WTC11 (cell line): ENCODE data around the gene KCNK17. TPM values are rescaled to one million over a fixed set of nuclear protein-coding genes. Genes with fewer than 3 reads are reported as not detected.

Source experiments
- ATAC-seq: fragments of 200-7000 bp; cut with Tn5 transposase; 2 replicates; pipeline ENCODE4 v1.10.0; 2021; ENCODE audit warnings: mild to moderate bottlenecking, moderate library complexity
- CTCF ChIA-PET: fragments of 300-600 bp; sonication (Branson Sonifier 250); formaldehyde crosslinking; loops from one replicate; lab custom pipeline; 2021; ENCODE audit warnings: antibody characterized with exemption; lab: Charles Lee
- POLR2A ChIA-PET: fragments of 350-600 bp; sonication (Branson Sonifier 250); formaldehyde crosslinking; loops from one replicate; lab custom pipeline; 2021; ENCODE audit warnings: antibody characterized with exemption; lab: Charles Lee
- DNase-seq: peaks from one replicate; pipeline ENCODE4 v3.0.0; 2021; ENCODE audit warnings: low spot score
- H3K27ac Mint-ChIP-seq: 2 replicates; pipeline ENCODE4 v1.8.0; 2021; ENCODE audit warnings: mixed read lengths
- H3K27me3 Mint-ChIP-seq: 2 replicates; pipeline ENCODE4 v1.8.0; 2021; ENCODE audit warnings: low read depth, mild to moderate bottlenecking, moderate library complexity, mixed read lengths
- H3K36me3 Mint-ChIP-seq: 2 replicates; pipeline ENCODE4 v1.8.0; 2021; ENCODE audit warnings: mixed read lengths
- H3K4me1 Mint-ChIP-seq: 2 replicates; pipeline ENCODE4 v1.8.0; 2022; ENCODE audit warnings: mixed read lengths
- H3K4me3 Mint-ChIP-seq: 2 replicates; pipeline ENCODE4 v1.8.0; 2021; ENCODE audit warnings: mild to moderate bottlenecking, moderate library complexity, mixed read lengths
- H3K9me3 Mint-ChIP-seq: 2 replicates; pipeline ENCODE4 v1.8.0; 2021; ENCODE audit warnings: mixed read lengths
- AR ChIP-seq: fragments of 250-450 bp; sonication (Bioruptor Pico); IDR thresholded peaks from 2 replicates; pipeline ENCODE4 v1.9.0; 2021; ENCODE audit warnings: mild to moderate bottlenecking
- CREB1 ChIP-seq: sonication (generic); formaldehyde crosslinking; IDR thresholded peaks from 2 replicates; pipeline ENCODE4 v1.8.0; 2023; ENCODE audit warnings: mild to moderate bottlenecking, missing genetic modification reagents
- CTCF ChIP-seq: fragments of 200-600 bp; IDR thresholded peaks from 2 replicates; pipeline ENCODE4 v1.8.0; 2022; ENCODE audit warnings: antibody characterized with exemption
- E2F1 ChIP-seq: sonication (generic); formaldehyde crosslinking; IDR thresholded peaks from 2 replicates; pipeline ENCODE4 v1.8.0; 2022; ENCODE audit warnings: mild to moderate bottlenecking, missing genetic modification reagents
- ELF4 ChIP-seq: sonication (generic); formaldehyde crosslinking; IDR thresholded peaks from 2 replicates; pipeline ENCODE4 v1.8.1; 2022; ENCODE audit warnings: low read depth, mild to moderate bottlenecking, moderate library complexity, missing genetic modification reagents
- EMX1 ChIP-seq: fragments of 250-450 bp; sonication (Bioruptor Pico); IDR thresholded peaks from 2 replicates; pipeline ENCODE4 v1.8.0; 2021; ENCODE audit warnings: mild to moderate bottlenecking
- ETV6 ChIP-seq: sonication (generic); formaldehyde crosslinking; IDR thresholded peaks from 2 replicates; pipeline ENCODE4 v1.8.1; 2022; ENCODE audit warnings: mild to moderate bottlenecking, missing genetic modification reagents
- FOXP1 ChIP-seq: sonication (generic); formaldehyde crosslinking; IDR thresholded peaks from 2 replicates; pipeline ENCODE4 v1.8.0; 2022; ENCODE audit warnings: missing genetic modification reagents, mild to moderate bottlenecking, moderate library complexity, borderline replicate concordance
- HMGXB4 ChIP-seq: sonication (generic); formaldehyde crosslinking; IDR thresholded peaks from 2 replicates; pipeline ENCODE4 v1.8.1; 2023; ENCODE audit warnings: mild to moderate bottlenecking, moderate library complexity, missing genetic modification reagents
- IRF2 ChIP-seq: sonication (generic); formaldehyde crosslinking; IDR thresholded peaks from 2 replicates; pipeline ENCODE4 v1.8.0; 2022; ENCODE audit warnings: low read depth, missing genetic modification reagents, borderline replicate concordance
- MLX ChIP-seq: sonication (generic); formaldehyde crosslinking; IDR thresholded peaks from 2 replicates; pipeline ENCODE4 v1.8.1; 2023; ENCODE audit warnings: mild to moderate bottlenecking, missing genetic modification reagents, moderate library complexity
- PREB ChIP-seq: sonication (generic); formaldehyde crosslinking; IDR thresholded peaks from 2 replicates; pipeline ENCODE4 v1.8.1; 2022; ENCODE audit warnings: mild to moderate bottlenecking, missing genetic modification reagents, moderate library complexity, borderline replicate concordance
- RELA ChIP-seq: sonication (generic); formaldehyde crosslinking; IDR thresholded peaks from 2 replicates; pipeline ENCODE4 v1.8.1; 2022; ENCODE audit warnings: missing genetic modification reagents, mild to moderate bottlenecking, borderline replicate concordance
- SMAD4 ChIP-seq: sonication (generic); formaldehyde crosslinking; IDR thresholded peaks from 2 replicates; pipeline ENCODE4 v1.8.0; 2022; ENCODE audit warnings: mild to moderate bottlenecking, missing genetic modification reagents
- STAT6 ChIP-seq: sonication (generic); formaldehyde crosslinking; conservative IDR thresholded peaks from 2 replicates; pipeline ENCODE4 v1.8.1; 2023; ENCODE audit warnings: mild to moderate bottlenecking, low read depth, missing genetic modification reagents, moderate library complexity
- TCF7 ChIP-seq: sonication (generic); formaldehyde crosslinking; IDR thresholded peaks from 2 replicates; pipeline ENCODE4 v1.8.0; 2022; ENCODE audit warnings: mild to moderate bottlenecking, low read depth, missing genetic modification reagents, moderate library complexity
- TP53 ChIP-seq: sonication (generic); formaldehyde crosslinking; IDR thresholded peaks from 2 replicates; pipeline ENCODE4 v1.8.1; 2023; ENCODE audit warnings: mild to moderate bottlenecking, missing genetic modification reagents
- ZNF263 ChIP-seq: sonication (generic); formaldehyde crosslinking; IDR thresholded peaks from 2 replicates; pipeline ENCODE4 v1.8.1; 2022; ENCODE audit warnings: low read depth, mild to moderate bottlenecking, moderate library complexity, missing genetic modification reagents
- ZNF512 ChIP-seq: sonication (generic); formaldehyde crosslinking; IDR thresholded peaks from 2 replicates; pipeline ENCODE4 v1.8.1; 2022; ENCODE audit warnings: missing genetic modification reagents, borderline replicate concordance
- ZSCAN18 ChIP-seq: fragments of 250-450 bp; sonication (Bioruptor Pico); IDR thresholded peaks from 2 replicates; pipeline ENCODE4 v2.1.2; 2022; ENCODE audit warnings: mild to moderate bottlenecking, moderate library complexity
- total RNA-seq: library from RNA; stranded (reverse); gene quantifications from 3 replicates; pipeline ENCODE4 v1.2.3, GENCODE V29; 2021

The KCNK17 gene
- total RNA-seq, 1 experiment from 2014 or later = 2.1 TPM

- CTCF ChIA-PET = interaction anchor here (0.8 to 1.5 kb wide), 2 partner anchors 18 to 28 kb away, joined by 4 to 7 read pairs; no protein-coding TSS in a partner anchor
- no peak for ATAC-seq
- POLR2A ChIA-PET = no interaction called here
- TF ChIP-seq HMGXB4 (CRISPR knock-in tag) (no peak), EMX1 (CRISPR knock-in tag) (no peak), ELF4 (no peak), TP53 (CRISPR knock-in tag) (no peak), FOXP1 (CRISPR knock-in tag) (no peak), ETV6 (CRISPR knock-in tag) (no peak), CTCF (no peak)
- TF ChIP-seq, all 79 proteins: peak for 0
- Mint-ChIP-seq H3K36me3 (no peaks in the 10 kb centered on the region), H3K4me3 (no peak overlapping the region), H3K27ac (no peak overlapping the region), H3K27me3 (peaks cover 5% of the 10 kb centered on the region; the same call in 1 of the 2 replicates), H3K4me1 (no peaks in the 10 kb centered on the region), H3K9me3 (no peaks in the 10 kb centered on the region)
- DNase-seq = no peak
These were observed 16.3 kb upstream of the KCNK17 start for GRCh38 chr6:39330476-39330875.

- Mint-ChIP-seq H3K36me3 (no peaks in the 10 kb centered on the region), H3K4me1 (no peaks in the 10 kb centered on the region), H3K4me3 (no peak overlapping the region), H3K27ac (no peak overlapping the region), H3K9me3 (no peaks in the 10 kb centered on the region), H3K27me3 (peaks cover 5% of the 10 kb centered on the region; the same call in 1 of the 2 replicates)
- DNase-seq (no peak), ATAC-seq (no peak)
- CTCF ChIA-PET = no interaction called here
- POLR2A ChIA-PET = no interaction called here
- TF ChIP-seq ZNF263 (CRISPR knock-in tag) (no peak), MLX (no peak), ZSCAN18 (CRISPR knock-in tag) (no peak), SMAD4 (CRISPR knock-in tag) (no peak), RELA (CRISPR knock-in tag) (no peak), IRF2 (CRISPR knock-in tag) (no peak), AR (no peak), ZNF512 (CRISPR knock-in tag) (no peak), E2F1 (CRISPR knock-in tag) (no peak), STAT6 (no peak), CREB1 (CRISPR knock-in tag) (no peak), TCF7 (CRISPR knock-in tag) (no peak), PREB (CRISPR knock-in tag) (no peak)
These were observed 15.8 kb upstream of the KCNK17 start for GRCh38 chr6:39330057-39330456.
